Activated CD4-positive, alpha-beta T cell treated with anti-CD3 and anti-CD28 coated beads, Interleukin-2, amount 10 ng/mL, durations not matched to agents 7 days and 5 days (primary cell): ENCODE results near the gene NMBR. TPM values are rescaled to one million over a fixed set of nuclear protein-coding genes. Genes with fewer than 3 reads are reported as not detected.
A peak's percentile ranks its signal among the peaks of the same experiment; 100 is the strongest.
"Not testable (repeated sequence)": the region's sequence is repeated elsewhere in the genome, so short reads cannot be mapped to it uniquely, and the experiment has no call there.

Experiments
- CTCF ChIA-PET: fragments of 350-600 bp; sonication (Branson Sonifier 250); formaldehyde crosslinking; loops from one replicate; lab custom pipeline; 2021; ENCODE audit warnings: antibody characterized with exemption; lab: Charles Lee
- POLR2A ChIA-PET: fragments of 350-600 bp; sonication (Branson Sonifier 250); formaldehyde crosslinking; loops from one replicate; lab custom pipeline; 2021; ENCODE audit warnings: antibody characterized with exemption; lab: Charles Lee
- DNase-seq: peaks from one replicate; pipeline ENCODE4 v3.0.0-alpha.2; 2020
- H3K27ac Mint-ChIP-seq: one replicate; pipeline ENCODE4 v1.8.0; 2021; ENCODE audit warnings: mild to moderate bottlenecking, moderate library complexity, mixed read lengths
- H3K27me3 Mint-ChIP-seq: one replicate; pipeline ENCODE4 v1.8.0; 2021; ENCODE audit warnings: mixed read lengths
- H3K36me3 Mint-ChIP-seq: one replicate; pipeline ENCODE4 v1.8.0; 2021; ENCODE audit warnings: low read depth, mixed read lengths
- H3K4me1 Mint-ChIP-seq: one replicate; pipeline ENCODE4 v1.8.0; 2021; ENCODE audit warnings: mixed read lengths
- H3K4me3 Mint-ChIP-seq: one replicate; pipeline ENCODE4 v1.8.0; 2021; ENCODE audit warnings: mild to moderate bottlenecking, moderate library complexity, mixed read lengths
- H3K9me3 Mint-ChIP-seq: one replicate; pipeline ENCODE4 v1.8.0; 2021; ENCODE audit warnings: mixed read lengths
- total RNA-seq, 2 experiments: library from RNA; stranded (reverse); gene quantifications; one replicate each; pipeline ENCODE4 v1.2.3, GENCODE V29; 2021

The NMBR gene
- total RNA-seq, 2 experiments from 2014 or later: not detected

GRCh38 chr6:142031035-142031434 is 115.9 kb downstream of the NMBR start:
- no peak overlapping the region for H3K4me3 Mint-ChIP-seq
- peaks cover 6% of the 10 kb centered on the region for H3K27me3 Mint-ChIP-seq
- H3K27ac Mint-ChIP-seq: no peak overlapping the region
- CTCF ChIA-PET: interaction anchor here (0.7 kb wide), 1 partner anchor 357 kb away, joined by 3 read pairs; no protein-coding TSS in a partner anchor
- no peaks in the 10 kb centered on the region for H3K36me3 Mint-ChIP-seq
- H3K4me1 Mint-ChIP-seq: no peaks in the 10 kb centered on the region
- POLR2A ChIA-PET: no interaction called here
- H3K9me3 Mint-ChIP-seq: peaks cover 7% of the 10 kb centered on the region
- no peak for DNase-seq

GRCh38 chr6:142030115-142030619 is 116.8 kb downstream of the NMBR start:
- ChIA-PET CTCF (no interaction called here), POLR2A (no interaction called here)
- Mint-ChIP-seq H3K27ac (no peak overlapping the region), H3K36me3 (no peaks in the 10 kb centered on the region), H3K9me3 (peaks cover 7% of the 10 kb centered on the region), H3K4me3 (peak overlapping the region; percentile 53), H3K4me1 (no peaks in the 10 kb centered on the region), H3K27me3 (peaks cover 6% of the 10 kb centered on the region)
- DNase-seq: no peak

- H3K27ac Mint-ChIP-seq: no peak overlapping the region
- H3K36me3 Mint-ChIP-seq: no peaks in the 10 kb centered on the region
- no peak for DNase-seq
- ChIA-PET CTCF (no interaction called here), POLR2A (no interaction called here)
- H3K9me3 Mint-ChIP-seq: peaks cover 7% of the 10 kb centered on the region
- no peaks in the 10 kb centered on the region for H3K4me1 Mint-ChIP-seq
- H3K27me3 Mint-ChIP-seq: no peaks in the 10 kb centered on the region
- no peak overlapping the region for H3K4me3 Mint-ChIP-seq
Measured at GRCh38 chr6:142028527-142028926, 118.4 kb downstream of the NMBR start.

GRCh38 chr6:142027804-142028203 is 119.1 kb downstream of the NMBR start:
- DNase-seq, H3K4me3 Mint-ChIP-seq, CTCF ChIA-PET, H3K36me3 Mint-ChIP-seq, H3K27ac Mint-ChIP-seq, POLR2A ChIA-PET, H3K27me3 Mint-ChIP-seq, H3K9me3 Mint-ChIP-seq, H3K4me1 Mint-ChIP-seq: not testable (repeated sequence)

- Mint-ChIP-seq H3K27ac (no peak overlapping the region), H3K4me1 (no peaks in the 10 kb centered on the region), H3K4me3 (no peak overlapping the region), H3K36me3 (no peaks in the 10 kb centered on the region), H3K27me3 (peaks cover 2% of the 10 kb centered on the region), H3K9me3 (peaks cover 7% of the 10 kb centered on the region)
- DNase-seq: no peak
- ChIA-PET CTCF (no interaction called here), POLR2A (interaction anchor here (0.7 kb wide), 1 partner anchor 37 kb away, joined by 9 read pairs; no protein-coding TSS in a partner anchor)
Measured at GRCh38 chr6:142027074-142027473, 119.8 kb downstream of the NMBR start.

- Mint-ChIP-seq H3K36me3 (no peaks in the 10 kb centered on the region), H3K27ac (no peak overlapping the region), H3K4me3 (no peak overlapping the region), H3K27me3 (peaks cover 2% of the 10 kb centered on the region), H3K4me1 (no peaks in the 10 kb centered on the region), H3K9me3 (peaks cover 7% of the 10 kb centered on the region)
- POLR2A ChIA-PET: no interaction called here
- CTCF ChIA-PET: interaction anchor here (0.6 kb wide), 1 partner anchor 119 kb away, joined by 3 read pairs; no protein-coding TSS in a partner anchor
- DNase-seq: no peak
Measured at GRCh38 chr6:142026471-142026870, 120.5 kb downstream of the NMBR start.

Other genes with a start within 250 kb of the NMBR start
- gene GJE1, start 14.2 kb downstream of the NMBR start, total RNA-seq: not detected
- gene VTA1, start 141 bp upstream of the NMBR start, total RNA-seq: 10 to 100 TPM; 45.0 to 53.6 TPM
- under 1 TPM; 0.35 to 0.52 TPM for gene ADGRG6, start 154.9 kb upstream of the NMBR start, total RNA-seq